ENCODE measurements around the gene SUGCT. TPM values are rescaled to one million over a fixed set of nuclear protein-coding genes. Genes with fewer than 3 reads are reported as not detected.
"Not testable (repeated sequence)": the region's sequence is repeated elsewhere in the genome, so short reads cannot be mapped to it uniquely, and the experiment has no call there.

Gene SUGCT
- total RNA-seq, 1 donor from 2014 or later: 5.2 TPM

DNA sequence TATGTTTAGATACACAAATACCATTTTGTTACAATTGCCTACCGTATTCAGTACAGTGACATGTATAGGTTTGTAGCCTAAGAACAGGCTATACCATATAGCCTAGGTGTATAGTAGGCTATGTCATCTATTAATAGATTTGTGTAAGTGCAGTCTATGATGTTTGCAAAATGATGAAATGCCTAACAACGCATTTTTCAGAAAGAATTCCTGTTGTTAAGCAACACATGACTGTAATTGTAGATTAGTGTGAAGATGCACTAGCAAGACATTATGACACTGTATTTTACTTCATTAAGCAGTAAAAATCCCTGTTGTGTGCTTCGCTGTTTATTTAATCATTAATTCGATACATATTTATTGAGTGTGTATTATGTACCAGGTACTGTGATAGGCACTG lies 446.0 kb downstream of the SUGCT start:
- no peak for DNase-seq

DNA sequence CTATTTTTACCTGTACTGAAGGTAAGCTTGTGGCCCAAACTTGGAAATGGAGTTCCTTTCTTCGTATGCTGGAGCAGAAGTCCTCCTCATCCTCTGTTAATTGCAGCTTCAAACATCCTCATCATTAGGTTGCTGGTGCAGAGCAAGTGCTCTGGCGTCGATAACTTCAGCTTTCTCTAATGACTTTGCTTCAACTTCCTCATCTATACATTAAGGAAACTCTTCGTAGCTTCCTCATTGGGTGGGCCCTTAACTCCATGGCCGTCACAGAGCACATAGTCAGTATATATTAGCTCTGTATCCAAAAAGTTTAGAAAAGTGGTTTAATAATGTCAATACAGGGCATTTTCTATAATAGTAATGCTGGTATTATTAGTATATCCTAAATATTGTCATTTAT lies 447.7 kb downstream of the SUGCT start:
- no peak for DNase-seq

DNA sequence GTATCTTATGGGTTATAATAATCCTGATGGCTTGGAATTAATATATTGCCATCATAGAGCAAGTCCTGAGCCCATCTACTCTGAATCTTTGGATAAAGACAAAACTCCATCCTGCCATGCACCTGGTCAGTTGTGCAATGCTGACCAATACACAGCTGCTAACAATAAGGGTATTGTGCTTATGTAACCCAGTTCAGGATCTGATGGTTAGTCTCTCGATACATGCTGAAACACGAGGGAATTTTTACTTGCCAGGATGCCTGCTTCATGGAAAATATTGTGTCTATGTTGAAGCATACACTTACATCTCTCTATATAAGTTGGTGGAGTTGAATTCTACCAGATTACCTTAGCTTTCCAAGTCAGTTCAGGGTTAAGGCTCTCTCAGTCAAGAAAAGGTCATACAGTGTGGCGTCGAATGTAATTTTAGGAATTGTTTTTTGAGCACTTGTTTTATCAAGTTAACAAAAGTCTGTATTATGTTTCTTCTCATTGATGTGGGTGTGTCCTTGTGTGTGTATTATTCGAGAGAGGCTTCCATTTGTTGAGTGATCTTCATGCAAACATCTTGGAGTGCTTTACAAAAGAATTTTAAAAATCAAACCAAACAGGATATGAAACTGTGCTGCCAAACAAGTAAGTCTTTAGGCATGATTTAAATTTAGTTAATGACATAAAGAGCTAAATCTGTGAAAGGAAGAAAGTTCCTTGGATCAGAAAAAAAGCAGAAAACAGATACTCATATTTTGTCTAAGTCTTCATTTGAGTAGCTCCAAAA lies 449.1 kb downstream of the SUGCT start:
- DNase-seq: peak; percentile 85

DNA sequence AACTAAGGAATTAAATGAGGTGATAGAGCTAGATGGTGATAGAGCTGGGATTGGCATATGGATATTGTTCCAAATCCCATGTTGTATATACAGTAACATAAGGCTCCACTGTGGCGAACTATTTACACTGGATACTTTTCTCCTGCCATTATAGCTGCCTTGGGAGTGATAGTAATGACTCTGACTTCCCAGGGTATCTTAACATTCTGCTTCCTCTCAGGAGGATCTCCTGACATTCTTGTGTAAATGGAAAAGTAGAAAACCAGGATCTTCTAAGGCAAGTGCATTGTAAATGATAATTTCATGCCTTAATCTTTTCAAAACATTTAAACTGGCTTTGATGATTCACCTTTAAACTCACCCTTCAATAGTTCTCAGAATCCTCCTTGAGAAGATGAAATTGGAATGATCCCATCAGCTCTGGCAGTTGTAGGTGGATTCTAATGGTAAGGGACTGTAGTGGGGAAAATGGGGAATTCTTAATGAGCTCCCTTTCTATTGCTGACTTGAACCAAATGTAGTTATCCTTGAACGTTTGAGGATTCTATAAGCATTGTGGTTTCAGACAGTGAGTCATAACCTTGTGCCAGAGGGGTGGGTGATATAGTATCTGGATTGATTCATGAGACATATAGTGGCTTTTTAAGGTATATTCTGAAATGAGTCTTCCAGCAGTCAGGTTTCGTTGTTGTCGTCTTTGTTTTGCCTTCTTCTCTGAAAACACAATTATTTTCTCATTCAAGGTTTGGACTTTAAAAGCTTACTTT lies 450.0 kb downstream of the SUGCT start:
- no peak for DNase-seq

DNA sequence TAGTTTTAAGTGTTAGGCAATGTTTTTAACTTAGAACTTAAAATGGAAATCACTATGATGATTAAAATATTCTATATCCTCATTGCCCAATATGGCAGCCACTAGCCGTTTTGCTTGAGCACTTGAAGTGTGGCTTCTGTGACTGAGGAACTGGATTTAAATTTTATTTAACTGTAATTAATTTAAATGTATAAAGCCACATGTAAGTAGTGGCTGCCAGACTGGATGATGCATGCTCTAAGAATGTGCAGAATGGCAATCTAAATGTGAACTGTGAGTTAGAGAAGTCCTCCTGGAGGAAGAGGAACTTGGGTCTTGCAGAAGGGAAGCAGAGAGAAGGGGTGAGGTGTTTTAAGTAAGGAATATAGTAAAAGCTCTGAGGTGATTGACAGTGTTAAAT lies 451.4 kb downstream of the SUGCT start:
- no peak for DNase-seq

GRCh38 chr7:40587419-40587818 lies 452.6 kb downstream of the SUGCT start:
- peak; percentile 22 for DNase-seq

- no peak for DNase-seq
Measured at GRCh38 chr7:40595129-40595528, 460.3 kb downstream of the SUGCT start.

DNA sequence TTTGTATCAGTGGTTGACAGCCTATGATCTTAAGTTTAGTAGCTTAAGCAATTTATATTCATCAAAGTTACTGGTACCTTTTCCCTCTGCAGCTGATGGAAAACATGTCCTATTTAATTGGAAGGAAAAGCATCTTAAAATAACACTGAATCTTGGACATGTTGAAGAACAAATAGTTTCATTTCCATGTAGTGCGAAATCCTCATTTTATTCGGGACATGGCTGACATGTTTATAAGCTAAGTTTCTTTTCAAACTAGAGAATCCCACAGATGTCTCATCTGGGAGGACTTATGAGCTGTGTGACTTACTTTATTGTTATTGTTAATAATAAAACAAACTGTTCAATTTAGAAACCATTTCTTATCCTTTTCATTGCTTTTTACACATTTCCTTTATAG lies 461.0 kb downstream of the SUGCT start:
- DNase-seq: no peak

DNA sequence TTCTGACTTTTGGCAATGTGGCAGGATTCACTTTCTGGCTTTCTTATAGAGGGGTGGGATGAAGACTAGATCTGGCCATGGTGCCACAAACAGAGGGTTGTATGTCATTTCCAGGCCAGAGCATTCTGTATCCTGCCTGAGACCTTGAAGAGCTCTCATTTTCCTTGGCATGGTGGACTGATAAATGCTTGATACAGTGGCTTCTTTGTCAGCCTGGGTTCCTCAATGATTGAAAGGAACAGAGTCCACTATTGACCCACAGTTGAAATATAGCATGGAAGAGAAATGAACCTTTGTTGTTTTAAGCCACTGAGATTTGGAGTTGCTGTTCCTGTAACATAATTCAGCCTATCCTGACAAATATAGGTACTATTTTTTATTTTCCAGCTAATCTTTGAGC lies 462.7 kb downstream of the SUGCT start:
- DNase-seq: no peak

GRCh38 chr7:40598915-40599314 lies 464.1 kb downstream of the SUGCT start:
- DNase-seq: no peak

DNA sequence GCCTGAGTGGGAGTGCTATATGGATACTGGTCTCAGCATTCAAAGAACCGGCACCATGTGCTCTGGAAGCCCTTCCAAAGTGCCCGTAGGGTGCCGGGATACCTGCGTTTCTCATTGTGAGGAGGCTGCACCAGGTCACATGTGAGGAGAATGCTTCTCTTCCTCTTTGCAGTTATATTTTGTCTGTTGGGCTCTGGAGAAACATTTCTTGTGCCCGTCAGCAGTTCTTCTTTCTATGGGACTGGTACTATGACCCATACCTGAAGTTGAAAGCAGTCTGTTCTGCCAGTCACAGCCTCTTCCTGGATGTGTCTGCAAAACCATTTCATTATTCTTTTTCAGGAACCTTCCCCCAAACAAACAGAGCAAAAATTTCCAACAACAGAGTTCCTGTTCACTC lies 465.0 kb downstream of the SUGCT start:
- DNase-seq: no peak

- DNase-seq: not testable (repeated sequence)
Measured at GRCh38 chr7:40602351-40602750, 467.5 kb downstream of the SUGCT start.

GRCh38 chr7:40604601-40605438 lies 470.0 kb downstream of the SUGCT start:
- no peak for DNase-seq

- DNase-seq: no peak
Measured at GRCh38 chr7:40608321-40609075, 473.7 kb downstream of the SUGCT start.

- DNase-seq: no peak
Measured at GRCh38 chr7:40610461-40610860, 475.7 kb downstream of the SUGCT start.

DNA sequence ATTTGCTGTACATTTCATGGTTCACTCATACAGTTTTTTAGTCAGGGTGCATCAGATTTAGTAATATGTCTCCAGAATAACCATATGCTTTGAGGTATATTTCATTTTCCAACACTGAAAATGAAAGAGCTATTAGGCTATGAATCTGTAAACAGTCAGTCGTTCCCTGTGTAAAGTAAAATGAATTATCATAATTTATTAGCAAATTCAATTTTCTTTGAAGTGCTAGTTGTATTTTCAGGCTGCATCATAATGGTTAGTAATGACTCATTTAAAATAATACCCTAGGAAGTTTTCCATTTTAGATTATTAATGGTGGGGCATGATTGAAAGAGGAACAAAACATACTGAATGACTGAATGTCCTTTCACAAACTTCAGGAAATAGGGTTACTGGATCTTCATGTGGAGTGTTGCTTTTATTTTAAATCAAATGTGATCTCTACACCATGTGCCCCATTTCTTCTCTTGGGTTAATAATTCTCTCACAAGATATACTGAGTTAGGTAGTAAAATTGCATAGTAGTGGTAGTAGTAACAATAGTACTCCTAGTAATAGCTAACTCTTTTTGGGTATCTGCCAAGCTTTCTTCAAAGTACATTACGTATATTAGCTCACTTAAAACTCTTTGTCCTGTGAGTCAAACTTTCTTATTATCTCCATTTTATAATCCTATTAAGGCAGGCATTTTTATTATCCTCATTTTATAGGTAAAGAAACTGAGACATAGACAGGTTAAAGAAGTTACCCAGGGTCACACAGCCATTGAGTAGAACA lies 476.5 kb downstream of the SUGCT start:
- DNase-seq: no peak

DNA sequence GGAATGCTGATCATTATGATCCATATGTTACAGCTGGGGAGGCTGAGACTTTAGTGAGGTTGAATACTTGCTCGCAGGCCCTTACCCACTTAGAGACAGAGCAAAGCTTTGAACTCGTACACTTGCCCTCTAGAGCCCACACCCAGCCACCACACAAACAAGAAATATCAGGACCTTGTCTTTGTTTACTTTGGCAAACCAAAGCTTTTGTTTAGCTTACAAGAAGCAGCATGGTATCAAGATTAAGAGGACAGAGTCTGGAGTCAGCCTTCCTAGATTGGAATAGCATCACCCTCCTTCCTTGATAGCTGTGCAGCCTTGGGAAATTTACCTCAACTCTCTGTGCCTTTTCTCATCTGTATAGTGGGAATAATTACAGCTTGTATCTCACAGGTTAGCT lies 477.5 kb downstream of the SUGCT start:
- DNase-seq: peak; percentile 9

GRCh38 chr7:40619647-40620046 lies 484.8 kb downstream of the SUGCT start:
- DNase-seq: no peak

GRCh38 chr7:40621592-40621998 lies 486.8 kb downstream of the SUGCT start:
- DNase-seq: no peak

- no peak for DNase-seq
Measured at GRCh38 chr7:40622941-40623501, 488.2 kb downstream of the SUGCT start.

DNA sequence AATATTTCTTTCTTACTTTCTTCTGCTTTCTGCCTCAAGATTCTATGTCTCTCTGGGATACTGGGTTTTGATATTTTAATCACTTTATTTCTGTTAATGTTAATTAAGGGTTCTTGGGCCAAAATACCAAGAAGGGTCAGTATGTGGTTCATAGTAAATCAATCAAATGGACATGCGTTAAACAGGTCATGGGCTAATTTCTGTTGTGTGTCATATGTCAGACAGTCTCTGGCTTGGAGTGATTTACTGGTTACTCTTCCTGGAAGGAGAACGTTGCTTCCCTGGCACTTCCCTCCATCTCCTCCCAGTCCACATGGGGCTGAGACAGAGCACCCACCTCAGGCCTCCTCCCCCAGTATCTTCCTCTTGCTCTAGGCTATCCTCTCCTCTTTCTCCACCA lies 489.1 kb downstream of the SUGCT start:
- DNase-seq: no peak

Data from skin of body (tissue), 2 donors.